Panc1 (cell line): Measurements from ENCODE around the gene CREBBP. TPM values are rescaled to one million over a fixed set of nuclear protein-coding genes. Genes with fewer than 3 reads are reported as not detected.

Source experiments
- ATAC-seq: fragments of 200-7000 bp; cut with Tn5 transposase; 2 replicates; pipeline ENCODE4 v1.9.1; 2020; ENCODE audit warnings: mild to moderate bottlenecking, moderate library complexity
- BruUV-seq: library from RNA; stranded (reverse); fragments of 400-500 nt; replicated peaks from 2 replicates; lab custom pipeline; 2021; lab: Mats Ljungman, UMichigan
- CTCF ChIA-PET: fragments of 300-600 bp; sonication (Branson Sonifier 250); formaldehyde crosslinking; loops from one replicate; lab custom pipeline; 2022; ENCODE audit warnings: antibody characterized with exemption; lab: Charles Lee
- POLR2A ChIA-PET: fragments of 300-600 bp; sonication (Branson Sonifier 250); formaldehyde crosslinking; loops from one replicate; lab custom pipeline; 2022; ENCODE audit warnings: antibody characterized with exemption; lab: Charles Lee
- DNase-seq: peaks from one replicate; pipeline ENCODE4 v3.0.0-alpha.2; 2010; ENCODE audit warnings: low read depth, low spot score
- H3K27ac ChIP-seq: 2 replicates; pipeline ENCODE4 v1.5.1; 2011; ENCODE audit warnings: mild to moderate bottlenecking, low read length, inconsistent platforms
- H3K27me3 ChIP-seq: fragments of 200-500 bp; sonication (Bioruptor generic); 2 replicates; pipeline ENCODE4 v1.6.0; 2014; ENCODE audit warnings: low read length, inconsistent platforms; ENCODE audit not compliant: control insufficient read depth, insufficient read depth
- H3K36me3 ChIP-seq: fragments of 200-500 bp; sonication (Bioruptor generic); 2 replicates; pipeline ENCODE4 v1.5.1; 2014; ENCODE audit warnings: inconsistent platforms, mild to moderate bottlenecking, low read length, moderate library complexity; ENCODE audit not compliant: control insufficient read depth, insufficient read depth
- H3K4me1 ChIP-seq: 2 replicates; pipeline ENCODE4 v1.5.1; 2011; ENCODE audit warnings: inconsistent platforms, mild to moderate bottlenecking, low read length, moderate library complexity; ENCODE audit not compliant: control insufficient read depth, insufficient read depth
- H3K4me3 ChIP-seq, 2 experiments: 2 replicates each; pipeline ENCODE4 v1.5.1; 2011 to 2012; ENCODE audit warnings: low read depth in 2 of 2, low read length in 2 of 2, mild to moderate bottlenecking in 2 of 2, inconsistent platforms in 1 of 2, moderate library complexity in 1 of 2
- H3K9me3 ChIP-seq: fragments of 200-500 bp; sonication (Bioruptor generic); 2 replicates; pipeline ENCODE4 v1.5.1; 2014; ENCODE audit warnings: low read depth, mild to moderate bottlenecking, inconsistent platforms, low read length, moderate library complexity; ENCODE audit not compliant: control insufficient read depth, insufficient read depth
- CTCF ChIP-seq: fragments of 450-650 bp; IDR thresholded peaks from 2 replicates; pipeline ENCODE4 v1.5.1; 2017; ENCODE audit warnings: mild to moderate bottlenecking
- POLR2AphosphoS5 ChIP-seq: IDR thresholded peaks from 2 replicates; pipeline ENCODE4 v1.6.1; 2012; ENCODE audit warnings: mild to moderate bottlenecking, low read depth, low read length, moderate library complexity
- REST ChIP-seq, 2 experiments: IDR thresholded peaks; 2 replicates each; pipeline ENCODE4 v1.6.1; 2011 to 2012; ENCODE audit warnings: low read depth in 2 of 2, control low read depth in 1 of 2, low read length in 1 of 2, mild to moderate bottlenecking in 1 of 2, moderate library complexity in 1 of 2; ENCODE audit not compliant: insufficient read depth in 1 of 2
- SIN3A ChIP-seq: IDR thresholded peaks from 2 replicates; pipeline ENCODE4 v1.6.1; 2012; ENCODE audit warnings: low read depth, mild to moderate bottlenecking, low read length, moderate library complexity, borderline replicate concordance; ENCODE audit not compliant: insufficient read depth
- TCF7L2 ChIP-seq: IDR thresholded peaks from 2 replicates; pipeline ENCODE4 v1.6.1; 2011; ENCODE audit warnings: mild to moderate bottlenecking, low read depth, low read length, inconsistent platforms
- in situ Hi-C: cut with HindIII; loops from 2 replicates; pipeline ENCODE4 v1.10.0; 2016; ENCODE audit warnings: low sequenced_read_pairs, low pct_unique_long_range_greater_than_20kb
- intact Hi-C: fragments of 100-400 bp; cut with micrococcal nuclease; formaldehyde crosslinking; loops from one replicate; pipeline ENCODE4 v1.10.0; 2022; ENCODE audit not compliant: unreplicated experiment
- total RNA-seq: library from RNA; stranded (reverse); gene quantifications from one replicate; pipeline ENCODE4 v1.2.1, GENCODE V29; 2021; ENCODE audit not compliant: unreplicated experiment

Gene CREBBP
- total RNA-seq, 1 experiment from 2014 or later = 60.2 TPM

DNA sequence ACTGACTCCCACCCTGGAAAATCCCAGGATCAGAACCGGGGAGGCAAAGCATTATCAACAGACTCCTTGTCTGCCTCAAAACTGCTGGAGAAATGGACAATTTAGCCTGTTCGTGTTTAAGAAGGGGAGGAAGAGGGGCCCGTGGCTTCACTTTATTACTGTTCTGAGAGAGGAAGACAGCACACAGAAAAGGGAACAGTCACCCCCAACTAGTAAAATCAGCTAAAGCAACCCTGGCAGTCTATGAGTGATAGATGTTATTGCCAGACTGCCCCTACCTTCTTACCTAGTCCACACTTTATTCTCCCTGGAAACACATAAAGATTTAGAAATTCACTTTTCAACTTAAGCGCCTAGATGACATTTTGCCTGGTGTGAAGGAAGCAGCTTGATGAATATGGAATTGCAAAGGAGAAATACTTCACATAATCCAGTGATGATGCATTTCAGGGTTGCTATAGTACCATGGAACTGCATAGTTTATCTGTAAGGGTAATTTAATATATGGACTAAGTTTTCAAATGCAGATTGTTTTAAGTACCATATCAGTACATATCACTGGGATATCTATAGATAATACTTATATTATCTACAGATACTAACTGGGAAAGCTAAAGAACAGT, 126.3 kb downstream of the CREBBP start:
- intact Hi-C loops = no loop called here
- TF ChIP-seq CTCF = no peak
- TF ChIP-seq TCF7L2 = no peak
- no peak for TF ChIP-seq REST (IDR thresholded peaks at IDR 0.05; ENCODE audit: insufficient read depth in 1 of 2, low read depth in 2 of 2, low read length in 1 of 2)
- no peak for TF ChIP-seq SIN3A
- TF ChIP-seq POLR2AphosphoS5 = no peak
- no peaks in the 10 kb centered on the region for H3K9me3 ChIP-seq
- CTCF ChIA-PET = no interaction called here
- no peaks in the 10 kb centered on the region for H3K4me1 ChIP-seq
- H3K27me3 ChIP-seq = no peaks in the 10 kb centered on the region
- no peak for DNase-seq
- in situ Hi-C loops = no loop called here
- POLR2A ChIA-PET = no interaction called here
- no TSS peak for BruUV-seq
- H3K27ac ChIP-seq = no peak overlapping the region
- H3K36me3 ChIP-seq = peaks cover 24% of the 10 kb centered on the region
- H3K4me3 ChIP-seq = no peak overlapping the region
- ATAC-seq = no peak

- DNase-seq = no peak
- Histone ChIP-seq H3K9me3 (no peaks in the 10 kb centered on the region), H3K27ac (no peak overlapping the region), H3K4me1 (no peaks in the 10 kb centered on the region), H3K36me3 (peaks cover 21% of the 10 kb centered on the region), H3K27me3 (no peaks in the 10 kb centered on the region), H3K4me3 (no peak overlapping the region)
- TF ChIP-seq POLR2AphosphoS5 (no peak), SIN3A (no peak), REST (IDR thresholded peaks at IDR 0.05; ENCODE audit: insufficient read depth in 1 of 2, low read depth in 2 of 2, low read length in 1 of 2) (no peak), TCF7L2 (no peak), CTCF (no peak)
- ChIA-PET POLR2A (no interaction called here), CTCF (no interaction called here)
- no peak for ATAC-seq
- no TSS peak for BruUV-seq
- intact Hi-C loops = no loop called here
- in situ Hi-C loops = no loop called here
These were observed 127.5 kb downstream of the CREBBP start for GRCh38 chr16:3752984-3753383.
